HEK293 (cell line): ENCODE results near the gene GSTM4.

Experiments used
- EGR2 ChIP-seq: fragments of 450-650 bp; formaldehyde crosslinking; IDR thresholded peaks from 2 replicates; pipeline ENCODE4 v1.5.1; 2016; ENCODE audit warnings: low read depth, missing biosample characterization, missing genetic modification characterization
- HIC1 ChIP-seq: fragments of 450-650 bp; formaldehyde crosslinking; IDR thresholded peaks from 2 replicates; pipeline ENCODE4 v1.5.1; 2016; ENCODE audit warnings: missing biosample characterization, missing genetic modification characterization
- IKZF3 ChIP-seq: fragments of 450-650 bp; IDR thresholded peaks from 2 replicates; pipeline ENCODE4 v1.5.0; 2018; ENCODE audit warnings: missing biosample characterization, mild to moderate bottlenecking, missing genetic modification characterization, moderate library complexity
- KLF10 ChIP-seq: fragments of 450-650 bp; IDR thresholded peaks from 2 replicates; pipeline ENCODE4 v1.5.1; 2018; ENCODE audit warnings: missing biosample characterization, mild to moderate bottlenecking, missing genetic modification characterization
- KLF16 ChIP-seq: fragments of 450-650 bp; formaldehyde crosslinking; IDR thresholded peaks from 2 replicates; pipeline ENCODE4 v1.5.1; 2017; ENCODE audit warnings: missing biosample characterization, missing genetic modification characterization
- KLF9 ChIP-seq: fragments of 450-650 bp; formaldehyde crosslinking; IDR thresholded peaks from 2 replicates; pipeline ENCODE4 v1.5.1; 2016; ENCODE audit warnings: missing biosample characterization, missing genetic modification characterization, low read depth
- PATZ1 ChIP-seq: fragments of 450-650 bp; formaldehyde crosslinking; IDR thresholded peaks from 2 replicates; pipeline ENCODE4 v1.5.1; 2016; ENCODE audit warnings: missing biosample characterization, missing genetic modification characterization
- PRDM10 ChIP-seq: fragments of 450-650 bp; formaldehyde crosslinking; IDR thresholded peaks from 2 replicates; pipeline ENCODE4 v1.5.1; 2016; ENCODE audit warnings: missing biosample characterization, missing genetic modification characterization
- TRIM28 ChIP-seq: IDR thresholded peaks from 2 replicates; pipeline ENCODE4 v1.6.1; 2011; ENCODE audit warnings: low read length, control low read depth, borderline replicate concordance
- ZBTB11 ChIP-seq: fragments of 450-650 bp; formaldehyde crosslinking; conservative IDR thresholded peaks from 2 replicates; pipeline ENCODE4 v1.5.1; 2016; ENCODE audit warnings: low read depth, missing biosample characterization, missing genetic modification characterization
- ZBTB17 ChIP-seq: fragments of 450-650 bp; formaldehyde crosslinking; IDR thresholded peaks from 2 replicates; pipeline ENCODE4 v1.5.1; 2016; ENCODE audit warnings: missing biosample characterization, missing genetic modification characterization
- ZBTB48 ChIP-seq: fragments of 450-650 bp; formaldehyde crosslinking; IDR thresholded peaks from 2 replicates; pipeline ENCODE4 v1.5.1; 2016; ENCODE audit warnings: missing biosample characterization, missing genetic modification characterization
- ZIC2 ChIP-seq: fragments of 450-650 bp; formaldehyde crosslinking; IDR thresholded peaks from 2 replicates; pipeline ENCODE4 v1.5.1; 2016; ENCODE audit warnings: missing biosample characterization, missing genetic modification characterization
- ZNF114 ChIP-seq: fragments of 450-650 bp; formaldehyde crosslinking; IDR thresholded peaks from 2 replicates; pipeline ENCODE4 v1.5.0; 2017; ENCODE audit warnings: missing biosample characterization, missing genetic modification characterization
- ZNF350 ChIP-seq: fragments of 450-650 bp; formaldehyde crosslinking; IDR thresholded peaks from 2 replicates; pipeline ENCODE4 v1.5.0; 2017; ENCODE audit warnings: missing biosample characterization, mild to moderate bottlenecking, missing genetic modification characterization
- ZNF37A ChIP-seq: fragments of 450-650 bp; IDR thresholded peaks from 2 replicates; pipeline ENCODE4 v1.5.1; 2018; ENCODE audit warnings: missing biosample characterization, missing genetic modification characterization
- ZNF398 ChIP-seq: fragments of 450-650 bp; formaldehyde crosslinking; IDR thresholded peaks from 2 replicates; pipeline ENCODE4 v1.5.1; 2017; ENCODE audit warnings: missing biosample characterization, missing genetic modification characterization
- ZNF518A ChIP-seq: fragments of 450-650 bp; formaldehyde crosslinking; conservative IDR thresholded peaks from 2 replicates; pipeline ENCODE4 v1.5.1; 2016; ENCODE audit warnings: low read depth, missing biosample characterization, missing genetic modification characterization
- ZNF600 ChIP-seq: fragments of 450-650 bp; formaldehyde crosslinking; IDR thresholded peaks from 2 replicates; pipeline ENCODE4 v1.5.1; 2016; ENCODE audit warnings: missing biosample characterization, missing genetic modification characterization
- ZNF660 ChIP-seq: fragments of 450-650 bp; IDR thresholded peaks from 2 replicates; pipeline ENCODE4 v1.5.1; 2018; ENCODE audit warnings: missing biosample characterization, mild to moderate bottlenecking, missing genetic modification characterization
- ZXDB ChIP-seq: fragments of 450-650 bp; formaldehyde crosslinking; IDR thresholded peaks from 2 replicates; pipeline ENCODE4 v1.5.1; 2016; ENCODE audit warnings: missing biosample characterization, missing genetic modification characterization

Gene GSTM4

GRCh38 chr1:109620841-109621286 is 35.0 kb upstream of the GSTM4 start (continued):
- TF ChIP-seq ZNF518A (tag by site-specific recombination): 0 out of 2 replicates have a peak, but pooled peaks have one; percentile 19
- peak; percentile 75 for TF ChIP-seq KLF10
- TF ChIP-seq IKZF3: peak; percentile 76
- peak; percentile 51; the same call in 1 of the 2 replicates for TF ChIP-seq KLF16 (tag by site-specific recombination)
- TF ChIP-seq ZNF114 (tag by site-specific recombination): no peak
- TF ChIP-seq PATZ1 (tag by site-specific recombination): peak; percentile 61; the same call in 1 of the 2 replicates
- TF ChIP-seq ZBTB48 (tag by site-specific recombination): peak; percentile 14; the same call in 1 of the 2 replicates
- TF ChIP-seq KLF9 (tag by site-specific recombination): peak; percentile 70
- peak; percentile 70; the same call in 1 of the 2 replicates for TF ChIP-seq HIC1 (tag by site-specific recombination)
- peak; percentile 45 for TF ChIP-seq ZIC2 (tag by site-specific recombination)
- TF ChIP-seq EGR2 (tag by site-specific recombination): peak; percentile 9; the same call in 1 of the 2 replicates
- no peak for TF ChIP-seq ZNF350 (tag by site-specific recombination)
- 0 out of 2 replicates have a peak, but pooled peaks have one; percentile 50 for TF ChIP-seq ZBTB11 (tag by site-specific recombination)
- peak; percentile 39; the same call in 1 of the 2 replicates for TF ChIP-seq ZBTB17
- TF ChIP-seq ZNF37A (tag by site-specific recombination): no peak
- peak; percentile 64; the same call in 1 of the 2 replicates for TF ChIP-seq ZXDB (tag by site-specific recombination)
- TF ChIP-seq ZNF398 (tag by site-specific recombination): peak; percentile 70
- TF ChIP-seq PRDM10 (tag by site-specific recombination): peak; percentile 89
- TF ChIP-seq ZNF660 (tag by site-specific recombination): no peak
- TF ChIP-seq ZNF600 (tag by site-specific recombination): peak; percentile 40; the same call in 1 of the 2 replicates
- no peak for TF ChIP-seq TRIM28
